LNCAP (cell line): ENCODE data around the gene ELL2.

Source experiments
- CTCF ChIP-seq: fragments of 450-650 bp; IDR thresholded peaks from 2 replicates; pipeline ENCODE4 v1.5.1; 2017; ENCODE audit warnings: mild to moderate bottlenecking

The ELL2 gene

GRCh38 chr5:95939465-95939864 is 22.2 kb downstream of the ELL2 start:
- TF ChIP-seq CTCF: no peak

DNA sequence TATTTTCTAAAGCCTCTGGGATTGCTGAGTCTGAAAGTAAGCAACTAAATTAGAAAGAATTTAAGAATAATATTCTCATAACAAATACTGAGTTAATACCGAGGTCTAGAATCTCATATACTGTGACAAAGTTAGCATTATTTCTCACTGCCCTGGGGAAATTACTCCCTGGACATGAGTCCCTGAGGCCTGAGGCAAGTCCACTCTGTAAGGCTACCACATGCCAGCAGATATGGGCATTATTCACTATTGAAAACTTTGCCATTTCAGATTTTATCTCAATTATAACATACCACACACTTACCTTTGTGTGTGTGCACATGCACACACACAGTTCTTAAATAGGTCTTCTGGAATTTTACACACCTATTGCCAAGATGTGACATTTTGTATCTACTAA is 22.9 kb downstream of the ELL2 start:
- TF ChIP-seq CTCF: no peak

- TF ChIP-seq CTCF: no peak
Measured at GRCh38 chr5:95938347-95938746, 23.3 kb downstream of the ELL2 start.

DNA sequence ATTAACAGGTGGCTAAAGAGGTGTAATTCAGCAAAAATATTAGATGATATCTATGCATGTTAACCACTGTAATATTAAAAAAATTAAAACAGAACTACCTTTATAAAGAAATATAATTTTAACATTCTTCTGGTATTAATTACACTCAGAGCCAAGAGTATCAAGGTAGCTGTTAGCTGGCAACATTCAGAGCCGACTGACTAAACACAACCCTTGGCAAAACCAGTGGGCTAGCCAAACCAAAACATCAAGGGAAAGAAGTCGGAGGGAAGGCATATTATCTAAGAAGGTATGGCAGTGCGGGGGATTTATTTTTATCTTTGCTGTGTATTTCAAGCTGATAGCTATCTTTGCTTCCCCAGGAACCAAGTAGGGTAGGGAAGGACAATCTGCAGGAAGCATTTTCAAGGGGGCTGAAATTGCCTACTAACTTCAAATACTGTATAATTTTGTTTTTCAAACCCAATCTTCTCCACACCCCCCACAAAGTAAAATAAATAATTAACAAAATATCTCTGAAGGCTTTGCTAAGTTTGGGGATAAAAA is 24.0 kb downstream of the ELL2 start:
- TF ChIP-seq CTCF: no peak

GRCh38 chr5:95936812-95937397 is 24.7 kb downstream of the ELL2 start:
- TF ChIP-seq CTCF: no peak

DNA sequence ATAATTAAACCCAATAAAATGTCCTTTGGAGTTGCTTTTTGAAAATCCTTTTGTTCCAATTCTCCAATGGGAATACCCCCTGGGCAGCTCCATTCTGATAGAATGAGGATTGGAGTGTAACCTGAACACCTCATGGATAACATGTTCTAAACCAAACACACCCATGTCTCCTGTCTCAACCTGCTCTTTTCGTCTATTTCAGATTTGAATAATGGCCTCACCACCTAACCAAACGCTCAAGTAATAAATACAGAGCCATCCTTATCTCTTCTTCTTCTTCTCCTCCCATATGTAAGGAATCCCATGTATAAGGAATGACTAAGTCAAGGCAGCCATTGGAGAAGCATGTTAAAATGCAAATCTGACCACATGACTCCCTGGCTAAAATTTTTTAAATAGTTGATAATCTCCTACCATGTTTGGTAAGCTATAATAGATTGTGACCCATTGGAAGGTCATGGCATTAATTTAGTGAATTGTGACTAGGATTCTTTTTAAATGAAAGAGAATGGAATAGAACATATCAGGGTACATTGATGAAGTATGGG is 26.0 kb downstream of the ELL2 start:
- no peak for TF ChIP-seq CTCF

DNA sequence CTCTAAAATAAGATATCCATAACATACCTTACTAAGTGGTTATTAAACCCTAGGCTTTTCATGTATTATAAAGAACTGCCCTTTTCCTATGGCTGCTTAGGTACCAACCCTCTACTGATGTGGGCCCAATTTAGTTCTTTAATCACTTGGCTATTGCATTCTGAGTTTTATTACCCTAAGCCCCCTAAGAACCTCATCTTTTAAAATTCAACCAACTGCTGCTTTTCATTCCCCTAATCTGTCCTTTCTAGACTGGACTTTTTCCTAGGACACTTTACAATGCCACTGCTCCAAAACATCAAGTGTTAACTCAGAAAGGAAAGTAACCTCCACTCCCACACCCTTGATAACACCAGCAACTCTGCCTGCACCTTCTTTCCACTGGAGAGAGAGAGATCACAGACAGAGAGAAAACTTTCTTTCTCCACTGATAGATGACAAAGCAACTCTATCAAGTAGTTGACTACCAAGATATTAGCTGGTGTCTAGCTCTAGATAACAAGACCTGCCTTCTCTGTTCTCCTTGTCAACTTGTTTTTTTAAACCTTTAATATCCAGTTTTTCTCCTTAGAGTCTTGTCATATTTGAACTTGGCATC is 27.3 kb downstream of the ELL2 start:
- no peak for TF ChIP-seq CTCF
